DOHH2 (cell line): ENCODE data around the gene WDR41.

Source experiments
- EZH2phosphoT487 ChIP-seq: fragments of 200-600 bp; sonication (generic); IDR thresholded peaks from 2 replicates; pipeline ENCODE4 v1.6.1; 2017; ENCODE audit warnings: borderline replicate concordance, mild to moderate bottlenecking, antibody characterized with exemption, low read length, moderate library complexity, mixed read lengths
- TF ChIP-seq, protein P1 (sequence below): fragments of 200-600 bp; sonication (generic); IDR thresholded peaks from one replicate; pipeline ENCODE4 v1.5.1; 2014; ENCODE audit warnings: antibody characterized with exemption, mild to moderate bottlenecking, low read depth, low read length; ENCODE audit not compliant: poor library complexity, severe bottlenecking

DNA sequence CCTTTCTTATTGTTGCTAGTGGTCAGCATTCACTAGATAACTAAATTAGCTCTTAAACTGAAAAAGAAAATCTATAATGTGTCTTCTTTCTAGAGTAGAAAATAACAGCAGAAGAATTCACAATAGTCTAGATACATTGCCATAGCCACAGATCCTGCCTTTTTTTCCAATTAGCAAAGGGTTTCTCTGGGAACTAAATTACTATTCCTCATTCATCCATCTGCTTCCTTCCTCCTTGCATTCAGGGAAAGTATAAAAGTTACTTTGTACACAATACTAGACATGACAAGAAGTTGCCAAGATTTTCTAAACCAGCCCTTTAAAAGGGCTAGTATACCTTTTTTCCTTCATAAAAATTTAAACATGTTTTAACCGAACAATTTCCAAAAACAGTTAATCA is 21.2 kb upstream of the WDR41 start:
- TF ChIP-seq, protein P1, sequence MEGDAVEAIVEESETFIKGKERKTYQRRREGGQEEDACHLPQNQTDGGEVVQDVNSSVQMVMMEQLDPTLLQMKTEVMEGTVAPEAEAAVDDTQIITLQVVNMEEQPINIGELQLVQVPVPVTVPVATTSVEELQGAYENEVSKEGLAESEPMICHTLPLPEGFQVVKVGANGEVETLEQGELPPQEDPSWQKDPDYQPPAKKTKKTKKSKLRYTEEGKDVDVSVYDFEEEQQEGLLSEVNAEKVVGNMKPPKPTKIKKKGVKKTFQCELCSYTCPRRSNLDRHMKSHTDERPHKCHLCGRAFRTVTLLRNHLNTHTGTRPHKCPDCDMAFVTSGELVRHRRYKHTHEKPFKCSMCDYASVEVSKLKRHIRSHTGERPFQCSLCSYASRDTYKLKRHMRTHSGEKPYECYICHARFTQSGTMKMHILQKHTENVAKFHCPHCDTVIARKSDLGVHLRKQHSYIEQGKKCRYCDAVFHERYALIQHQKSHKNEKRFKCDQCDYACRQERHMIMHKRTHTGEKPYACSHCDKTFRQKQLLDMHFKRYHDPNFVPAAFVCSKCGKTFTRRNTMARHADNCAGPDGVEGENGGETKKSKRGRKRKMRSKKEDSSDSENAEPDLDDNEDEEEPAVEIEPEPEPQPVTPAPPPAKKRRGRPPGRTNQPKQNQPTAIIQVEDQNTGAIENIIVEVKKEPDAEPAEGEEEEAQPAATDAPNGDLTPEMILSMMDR = no peak
- no peak for TF ChIP-seq EZH2phosphoT487
